CD4-positive, alpha-beta T cell (primary cell): ENCODE data around the gene SOX8. TPM values are rescaled to one million over a fixed set of nuclear protein-coding genes. Genes with fewer than 3 reads are reported as not detected.

Experiments
- ATAC-seq: fragments of 200-7000 bp; cut with Tn5 transposase; one replicate; pipeline ENCODE4 v1.10.0; 2022; ENCODE audit warnings: mild to moderate bottlenecking; ENCODE audit not compliant: poor library complexity
- CTCF ChIA-PET: fragments of 350-600 bp; sonication (Branson Sonifier 250); formaldehyde crosslinking; loops from one replicate; lab custom pipeline; 2021; ENCODE audit warnings: antibody characterized with exemption, inconsistent platforms; lab: Charles Lee
- POLR2A ChIA-PET: fragments of 350-600 bp; sonication (Branson Sonifier 250); formaldehyde crosslinking; loops from one replicate; lab custom pipeline; 2021; ENCODE audit warnings: antibody characterized with exemption, inconsistent platforms; lab: Charles Lee
- DNase-seq, 14 experiments: peaks; one replicate each; pipeline ENCODE4 v3.0.0-alpha.2; 2013 to 2020; ENCODE audit warnings: mixed read lengths in 2 of 14
- H3K27ac ChIP-seq, 2 donors: one replicate each; pipeline versions ENCODE4 v1.5.1 to v1.7.0; 2013; ENCODE audit warnings: low read length in 2 of 2, low read depth in 1 of 2, mild to moderate bottlenecking in 1 of 2
- H3K27me3 ChIP-seq, 2 experiments: 1 replicate in 1 of 2; 2 replicates in 1 of 2; pipeline versions ENCODE4 v1.6.1 to v1.7.0; 2013; ENCODE audit warnings: low read length in 2 of 2, control low read depth in 1 of 2, mild to moderate bottlenecking in 1 of 2, moderate library complexity in 1 of 2; ENCODE audit not compliant: insufficient read depth in 2 of 2, control insufficient read depth in 1 of 2
- H3K36me3 ChIP-seq: one replicate; pipeline ENCODE4 v1.6.1; 2013; ENCODE audit warnings: low read length, control low read depth; ENCODE audit not compliant: insufficient read depth
- H3K4me1 ChIP-seq: one replicate; pipeline ENCODE4 v1.6.1; 2013; ENCODE audit warnings: low read length, control low read depth; ENCODE audit not compliant: insufficient read depth
- H3K4me3 ChIP-seq: one replicate; pipeline ENCODE4 v1.5.1; 2013; ENCODE audit warnings: mild to moderate bottlenecking, low read length, moderate library complexity
- H3K9me3 ChIP-seq, 2 experiments: 1 replicate in 1 of 2; 2 replicates in 1 of 2; pipeline versions ENCODE4 v1.6.1 to v1.7.0; 2013; ENCODE audit warnings: low read length in 2 of 2, mild to moderate bottlenecking in 2 of 2, control low read depth in 1 of 2, moderate library complexity in 1 of 2; ENCODE audit not compliant: control insufficient read depth in 1 of 2, insufficient read depth in 1 of 2
- H3K27ac Mint-ChIP-seq: one replicate; pipeline ENCODE4 v1.8.0; 2020; ENCODE audit warnings: mixed read lengths
- H3K27me3 Mint-ChIP-seq: one replicate; pipeline ENCODE4 v1.8.0; 2021; ENCODE audit warnings: mixed read lengths
- H3K36me3 Mint-ChIP-seq: one replicate; pipeline ENCODE4 v1.8.0; 2021; ENCODE audit warnings: low read depth, mixed read lengths
- H3K4me1 Mint-ChIP-seq: one replicate; pipeline ENCODE4 v1.8.0; 2021; ENCODE audit warnings: low read depth, mixed read lengths
- H3K4me3 Mint-ChIP-seq: one replicate; pipeline ENCODE4 v1.8.0; 2020; ENCODE audit warnings: mild to moderate bottlenecking, mixed read lengths
- H3K9me3 Mint-ChIP-seq: one replicate; pipeline ENCODE4 v1.8.0; 2020; ENCODE audit warnings: mixed read lengths
- CTCF ChIP-seq: fragments of 200-600 bp; IDR thresholded peaks from one replicate; pipeline ENCODE4 v1.8.0; 2022; ENCODE audit warnings: antibody characterized with exemption, mild to moderate bottlenecking
- intact Hi-C, 2 experiments: fragments of 100-400 bp; cut with DNase I in 1 of 2; cut with micrococcal nuclease in 1 of 2; formaldehyde crosslinking; loops; one replicate each; pipeline versions ENCODE4 v1.15.1 to v1.9.0; 2023 to 2025; cut with DNase I, micrococcal nuclease
- total RNA-seq, 174 experiments: library from RNA in 2 of 174; stranded (reverse) in 2 of 174; gene quantifications; one replicate each; pipeline ENCODE4 v1.2.3 and lab custom pipeline; 2021 to 2026

The SOX8 gene
- total RNA-seq, 2 experiments from 2014 or later, result 1.4 to 2.3 TPM

GRCh38 chr16:1012722-1013592 is 31.4 kb downstream of the SOX8 start:
- Mint-ChIP-seq H3K4me3 (no peak overlapping the region), H3K27me3 (no peaks in the 10 kb centered on the region), H3K9me3 (no peaks in the 10 kb centered on the region), H3K36me3 (no peaks in the 10 kb centered on the region), H3K4me1 (no peaks in the 10 kb centered on the region), H3K27ac (no peak overlapping the region)
- H3K4me1 ChIP-seq, result peaks cover 18% of the 10 kb centered on the region
- intact Hi-C loops, result no loop called here
- no peaks in the 10 kb centered on the region for H3K36me3 ChIP-seq
- peaks cover 0 to 8% of the 10 kb centered on the region in 2 experiments for H3K27me3 ChIP-seq
- ChIA-PET POLR2A (no interaction called here), CTCF (no interaction called here)
- ATAC-seq, result no peak
- no peak for DNase-seq
- TF ChIP-seq CTCF, result no peak
- no peak overlapping the region for H3K27ac ChIP-seq
- peaks cover 0 to 7% of the 10 kb centered on the region in 2 experiments for H3K9me3 ChIP-seq
- H3K4me3 ChIP-seq, result no peak overlapping the region

- peaks cover 18% of the 10 kb centered on the region for H3K4me1 ChIP-seq
- Mint-ChIP-seq H3K27me3 (peaks cover under 1% of the 10 kb centered on the region), H3K9me3 (no peaks in the 10 kb centered on the region), H3K27ac (no peak overlapping the region), H3K4me1 (no peaks in the 10 kb centered on the region), H3K4me3 (no peak overlapping the region), H3K36me3 (no peaks in the 10 kb centered on the region)
- no peak for TF ChIP-seq CTCF
- H3K27me3 ChIP-seq, result peaks cover 0 to 8% of the 10 kb centered on the region in 2 experiments
- intact Hi-C loops, result no loop called here
- ChIA-PET POLR2A (no interaction called here), CTCF (no interaction called here)
- DNase-seq (no peak), ATAC-seq (no peak)
- no peak overlapping the region for H3K27ac ChIP-seq
- H3K9me3 ChIP-seq, result peaks cover 0 to 7% of the 10 kb centered on the region in 2 experiments
- no peaks in the 10 kb centered on the region for H3K36me3 ChIP-seq
- H3K4me3 ChIP-seq, result no peak overlapping the region
Observed at GRCh38 chr16:1013593-1013900, 32.0 kb downstream of the SOX8 start.

GRCh38 chr16:1014221-1014620 is 32.7 kb downstream of the SOX8 start:
- peaks cover 0 to 8% of the 10 kb centered on the region in 2 experiments for H3K27me3 ChIP-seq
- H3K4me3 Mint-ChIP-seq, result no peak overlapping the region
- H3K36me3 Mint-ChIP-seq, result no peaks in the 10 kb centered on the region
- no peak for TF ChIP-seq CTCF
- DNase-seq (no peak), ATAC-seq (no peak)
- H3K27ac ChIP-seq, result no peak overlapping the region
- H3K36me3 ChIP-seq, result no peaks in the 10 kb centered on the region
- ChIA-PET POLR2A (no interaction called here), CTCF (no interaction called here)
- H3K9me3 Mint-ChIP-seq, result no peaks in the 10 kb centered on the region
- H3K27me3 Mint-ChIP-seq, result peaks cover 4% of the 10 kb centered on the region
- no peaks in the 10 kb centered on the region for H3K4me1 Mint-ChIP-seq
- H3K9me3 ChIP-seq, result peaks cover 0 to 7% of the 10 kb centered on the region in 2 experiments
- no peak overlapping the region for H3K27ac Mint-ChIP-seq
- intact Hi-C loops, result no loop called here
- H3K4me1 ChIP-seq, result peaks cover 17% of the 10 kb centered on the region
- no peak overlapping the region for H3K4me3 ChIP-seq
